HG03280 (cell line): Measurements from ENCODE around the gene CREB1.
"Not testable (repeated sequence)": the region's sequence is repeated elsewhere in the genome, so short reads cannot be mapped to it uniquely, and the experiment has no call there.

Source experiments
- ATAC-seq: cut with Tn5 transposase; IDR thresholded peaks from one replicate; pipeline ENCODE4 v1.9.1; 2021; ENCODE audit warnings: mild to moderate bottlenecking, moderate library complexity; ENCODE audit not compliant: unreplicated experiment

CREB1 gene

DNA sequence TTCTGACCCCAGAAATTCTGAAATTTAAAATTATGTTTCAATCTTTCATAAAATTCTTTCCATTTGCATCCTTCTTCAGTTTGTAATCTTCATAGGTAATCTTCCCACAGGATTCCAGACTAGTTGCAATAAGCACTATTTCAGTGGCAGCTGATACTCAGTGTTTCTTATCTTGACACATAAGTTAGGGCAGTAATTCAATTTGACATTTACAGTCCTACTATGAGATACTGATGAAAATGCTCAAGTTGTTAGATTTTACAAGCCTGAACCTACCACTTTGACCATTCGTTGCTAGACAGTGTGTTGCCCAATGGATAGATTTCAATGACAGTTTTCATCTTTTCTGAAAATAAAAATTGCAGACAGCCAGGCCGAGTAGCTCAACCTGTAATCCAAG, 85.1 kb downstream of the CREB1 start:
- ATAC-seq = no peak

DNA sequence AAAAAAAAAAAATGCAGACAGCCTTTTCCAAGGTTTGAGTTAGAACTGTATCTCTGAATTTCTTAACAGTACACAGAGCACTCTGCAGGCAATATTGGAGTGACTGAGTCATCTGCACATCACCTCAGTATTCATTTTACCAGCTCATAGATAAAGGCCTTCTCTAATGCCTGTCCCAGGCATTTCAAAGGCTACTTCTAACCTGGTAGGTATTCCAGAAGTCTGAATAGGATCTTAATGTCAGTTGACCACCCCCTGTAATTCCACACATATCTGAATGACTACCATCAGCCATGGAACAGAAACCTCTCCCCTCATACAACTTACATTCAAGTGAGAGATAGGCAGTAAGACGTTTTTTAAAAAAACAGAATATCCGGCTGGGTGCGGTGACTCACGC, 86.4 kb downstream of the CREB1 start:
- no peak for ATAC-seq

DNA sequence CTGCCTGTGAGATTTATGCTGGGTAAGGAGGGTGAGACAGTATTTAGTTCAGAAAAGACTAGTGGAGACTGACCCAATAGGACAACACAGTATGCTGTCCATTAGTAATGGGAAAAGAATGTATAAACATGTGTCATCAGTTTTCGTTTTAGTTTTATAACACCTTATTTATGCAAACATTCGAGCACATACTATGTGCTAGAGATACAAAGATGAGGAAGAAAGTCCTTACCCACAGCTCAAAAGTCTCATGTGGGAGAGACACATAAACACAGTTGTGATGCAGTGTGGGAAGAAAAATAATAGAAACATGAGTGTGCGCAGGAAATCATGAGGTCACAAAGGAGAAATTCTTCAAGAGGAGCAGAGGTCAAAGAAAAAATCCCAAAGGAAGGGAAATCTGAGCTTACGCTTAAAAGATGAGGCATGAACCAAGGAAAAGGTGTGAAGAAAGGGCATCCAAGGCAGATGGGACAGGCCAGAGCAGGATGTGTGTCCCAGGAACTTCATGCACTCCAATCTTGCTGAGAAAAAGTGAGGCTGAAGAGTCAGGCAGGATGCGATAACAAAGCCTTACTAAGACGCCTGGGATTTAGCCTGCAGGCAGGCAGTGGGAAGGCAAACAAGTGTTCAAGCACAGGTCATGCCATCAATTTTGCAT, 87.4 kb downstream of the CREB1 start:
- ATAC-seq = no peak

DNA sequence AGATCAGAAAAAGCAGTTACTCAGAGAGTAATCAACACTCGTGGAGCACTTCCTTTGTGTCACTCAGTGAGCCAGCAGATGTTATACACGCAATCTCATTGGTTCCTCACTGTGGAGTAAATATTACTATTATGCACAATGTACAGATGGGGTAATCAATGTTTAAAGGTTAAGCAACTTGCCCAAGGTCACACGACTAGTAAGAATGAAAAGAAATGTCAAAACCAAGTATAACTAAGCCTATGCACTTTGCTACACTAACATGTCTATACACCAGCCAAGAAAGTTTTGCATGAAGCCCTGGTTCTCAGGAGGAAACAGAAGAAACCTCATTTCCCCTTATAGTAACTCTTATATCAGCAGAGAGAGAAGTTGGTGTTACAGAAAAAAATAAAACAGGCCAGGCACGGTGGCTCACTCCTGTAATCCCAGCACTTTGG, 90.0 kb downstream of the CREB1 start:
- ATAC-seq = no peak

DNA sequence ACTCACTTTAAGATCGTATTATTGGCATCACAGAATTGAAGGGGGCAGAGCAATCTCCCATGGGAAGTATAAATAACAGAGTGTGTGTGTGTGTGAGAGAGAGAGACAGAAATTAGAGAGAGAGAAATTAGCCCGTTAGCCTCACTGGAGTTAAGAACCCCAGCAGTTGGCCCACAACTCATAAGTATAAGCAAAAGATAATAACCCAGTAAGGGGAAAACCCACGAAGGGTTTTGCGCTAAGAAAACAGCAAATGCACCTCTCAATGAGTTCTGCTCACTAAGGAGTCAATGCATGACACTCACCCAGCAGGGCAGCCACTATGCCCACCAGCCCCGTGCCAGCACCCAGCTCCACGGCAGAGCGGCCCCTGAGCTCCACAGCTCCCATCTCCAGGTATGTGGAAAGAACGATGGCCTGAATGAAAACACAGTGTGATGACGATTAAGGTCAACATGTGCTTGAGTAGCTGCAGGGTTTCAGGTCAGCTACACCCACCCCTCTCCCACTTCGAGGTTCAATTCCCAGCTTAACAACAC, 91.8 kb downstream of the CREB1 start:
- ATAC-seq = no peak

DNA sequence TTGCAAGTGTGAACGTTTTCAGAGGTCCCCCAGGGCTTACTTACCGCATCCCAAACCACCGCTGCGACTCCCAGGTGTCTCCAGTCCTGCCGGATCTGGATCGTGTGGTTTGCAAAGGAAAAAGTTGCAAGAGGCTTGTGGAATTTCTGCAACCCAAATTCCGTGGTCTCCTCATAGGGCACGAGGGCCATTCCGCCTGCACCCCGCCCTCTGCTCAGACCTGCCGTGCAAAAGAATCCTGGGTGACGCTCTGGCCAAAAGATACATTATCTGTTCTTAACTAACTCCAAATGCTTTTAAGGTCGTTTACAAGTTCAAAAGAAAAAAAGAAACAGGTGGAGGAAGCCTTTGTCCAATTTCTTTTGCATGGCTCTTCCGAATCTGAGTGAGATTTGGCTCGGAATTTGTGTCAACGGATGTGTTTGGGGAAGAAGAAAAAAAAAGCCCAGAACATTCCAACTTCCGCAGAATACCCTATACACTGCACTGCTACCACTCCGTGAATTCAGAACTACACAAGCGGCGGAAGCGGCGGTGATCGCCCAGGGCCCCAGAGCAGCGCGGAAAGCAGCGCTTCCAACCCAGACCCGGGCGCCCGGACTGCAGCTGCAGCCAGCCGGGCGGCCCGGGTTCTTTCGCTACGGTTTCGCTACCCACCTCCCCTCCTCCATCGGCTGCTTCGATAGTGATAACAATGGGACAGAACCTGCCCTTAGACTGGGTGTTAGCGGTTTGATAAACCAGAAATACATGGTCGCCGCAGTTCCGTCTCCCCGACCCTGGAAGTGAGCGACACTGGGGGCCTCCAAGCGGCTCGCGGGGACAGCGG, 94.6 kb downstream of the CREB1 start:
- peak; percentile 35 for ATAC-seq

DNA sequence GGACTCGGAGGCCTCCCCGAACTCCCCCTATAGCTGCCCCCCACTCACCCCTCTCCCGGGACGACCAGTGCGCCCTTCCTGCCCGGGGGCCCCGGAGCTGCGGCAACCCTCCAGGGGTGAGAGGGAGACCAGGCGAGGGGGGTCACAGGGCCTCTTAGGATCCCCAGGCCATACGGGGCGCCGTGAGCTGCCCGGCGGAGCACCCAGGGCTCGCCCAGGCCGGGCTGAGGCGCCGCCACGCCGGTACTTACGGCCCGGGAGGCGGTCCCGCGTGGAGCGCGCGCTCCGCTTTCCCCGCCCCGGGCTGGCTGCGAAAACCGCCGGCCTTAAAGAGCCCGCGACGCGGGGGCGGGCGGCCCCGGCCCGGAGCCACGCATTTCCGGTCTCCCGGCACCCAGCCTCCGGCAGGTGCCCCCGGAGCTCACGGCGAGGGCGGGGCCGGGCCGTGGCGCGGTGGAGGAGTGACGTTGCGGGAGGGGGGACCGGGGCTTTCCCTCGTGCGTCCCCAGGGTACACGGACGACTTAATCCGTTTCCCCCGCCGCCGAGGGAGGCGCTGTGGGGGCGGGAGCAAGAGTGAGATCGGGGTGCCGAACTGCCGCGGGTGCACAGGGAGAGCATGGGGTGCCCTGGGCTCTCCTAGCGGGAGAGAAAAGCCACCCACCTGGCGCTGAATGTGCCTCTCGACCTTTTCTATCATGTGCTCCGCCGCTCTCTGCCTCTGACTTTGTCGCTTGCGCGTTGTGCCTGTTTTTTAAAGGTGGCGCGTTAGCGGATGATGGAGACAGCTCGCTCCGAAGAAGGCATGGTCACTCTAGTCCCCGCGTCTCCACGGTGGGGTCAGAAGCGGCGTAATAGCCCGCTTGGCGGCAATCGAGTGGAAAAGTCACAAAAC, 95.5 kb downstream of the CREB1 start, which contains the start of gene METTL21A:
Gene METTL21A, minus strand, starts transcription at position 381 of the 894 bp plus-strand sequence. CDS start 1,019 bp downstream, outside the sequence.
- ATAC-seq = peak; percentile 65

DNA sequence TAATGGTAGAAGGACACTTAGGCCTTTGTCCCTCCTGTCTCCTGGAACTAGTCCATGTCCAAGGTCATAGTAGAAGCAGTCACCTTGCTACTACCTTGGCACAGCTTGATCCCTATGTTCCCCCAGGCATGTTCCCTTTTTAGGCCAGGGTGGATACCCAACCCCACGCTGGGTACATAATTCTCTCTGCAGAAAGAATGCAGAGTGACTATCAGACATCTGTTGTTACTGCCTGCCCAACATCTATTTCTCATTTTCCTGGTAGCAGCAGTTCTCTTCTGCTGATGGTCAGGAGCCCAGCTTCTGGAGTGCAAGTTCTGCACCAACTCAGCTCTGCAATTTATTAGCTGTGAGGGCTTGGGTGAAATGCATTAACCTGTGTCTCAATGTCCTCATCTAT, 99.8 kb downstream of the CREB1 start:
- ATAC-seq = no peak

DNA sequence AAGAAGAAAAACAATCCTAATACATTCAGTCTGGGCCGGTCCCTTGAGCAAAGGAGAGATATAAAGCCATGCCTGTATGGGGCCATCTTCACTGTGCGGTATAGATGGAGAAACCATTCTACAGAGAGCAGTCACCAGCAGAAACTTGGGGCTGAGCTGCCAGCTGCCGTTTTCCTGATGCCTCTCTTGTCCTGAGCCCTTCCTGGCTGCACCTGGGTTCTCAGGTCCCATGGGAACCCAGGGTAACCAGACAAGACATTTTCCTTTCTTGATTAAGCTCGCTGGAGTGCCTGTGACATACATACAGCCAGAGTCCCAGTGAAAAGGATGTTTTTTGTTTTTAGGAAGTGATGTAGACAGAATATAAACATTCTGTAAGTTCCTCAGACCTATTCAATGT, 100.7 kb downstream of the CREB1 start:
- no peak for ATAC-seq

DNA sequence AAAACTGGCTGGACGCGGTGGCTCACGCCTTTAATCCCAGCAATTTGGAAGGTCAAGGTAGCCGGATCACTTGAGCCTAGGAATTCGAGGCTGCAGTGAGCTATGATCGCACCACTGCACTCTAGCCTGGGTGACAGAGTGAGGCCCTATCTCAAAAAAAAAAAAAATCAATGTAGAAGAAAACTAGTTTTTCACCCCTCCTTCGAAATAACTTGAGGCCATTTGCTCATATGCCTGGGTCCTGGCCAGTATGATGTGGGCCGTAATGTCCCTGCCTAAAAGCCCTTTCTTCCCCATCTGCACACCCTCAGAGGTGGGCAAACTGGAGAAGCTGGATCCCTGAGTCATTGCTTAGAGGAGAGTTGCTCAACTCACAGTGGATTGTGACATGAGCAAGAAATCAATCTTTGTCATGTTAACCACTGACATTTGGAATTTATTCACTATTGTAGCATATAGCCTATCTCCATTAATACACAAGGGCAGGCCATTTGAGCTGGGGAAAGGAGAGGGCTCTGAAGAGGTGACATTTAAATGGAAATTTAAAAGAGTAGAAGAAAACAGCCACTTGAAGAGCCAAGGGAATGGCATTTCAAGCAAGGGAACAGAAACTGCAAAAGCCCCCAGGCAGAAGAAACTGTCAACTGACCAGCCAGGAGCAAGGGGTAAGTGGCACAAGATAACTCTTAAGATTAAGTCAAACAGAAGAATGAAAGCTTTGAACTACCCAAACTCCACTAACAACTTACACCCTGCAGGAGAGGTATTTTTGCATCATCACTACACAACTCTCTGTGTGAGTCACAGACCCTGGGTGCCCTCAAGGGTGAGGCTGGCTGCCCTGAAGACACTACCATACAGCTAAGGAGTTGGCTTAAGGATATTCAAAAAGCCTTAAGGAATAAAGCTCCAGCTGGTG, 103.1 kb downstream of the CREB1 start:
- ATAC-seq = no peak

DNA sequence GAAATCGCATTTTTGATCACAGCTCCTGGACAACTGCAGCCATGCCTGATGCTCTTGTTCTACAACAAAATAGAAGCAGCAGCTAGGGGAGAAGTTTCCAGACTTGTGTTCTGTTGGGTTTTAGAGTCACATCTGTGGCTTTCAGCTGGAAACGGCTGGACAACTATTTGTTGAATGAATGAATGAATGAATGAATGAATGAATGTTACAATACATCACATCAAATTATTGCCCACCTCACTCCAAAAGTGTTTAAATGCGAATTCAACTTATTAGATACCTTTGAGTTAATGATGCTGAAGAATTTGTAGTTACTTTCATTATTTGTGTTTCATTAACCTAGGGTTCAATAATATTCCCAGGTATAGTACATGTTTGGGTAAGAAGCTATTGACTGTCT, 103.9 kb downstream of the CREB1 start:
- no peak for ATAC-seq

DNA sequence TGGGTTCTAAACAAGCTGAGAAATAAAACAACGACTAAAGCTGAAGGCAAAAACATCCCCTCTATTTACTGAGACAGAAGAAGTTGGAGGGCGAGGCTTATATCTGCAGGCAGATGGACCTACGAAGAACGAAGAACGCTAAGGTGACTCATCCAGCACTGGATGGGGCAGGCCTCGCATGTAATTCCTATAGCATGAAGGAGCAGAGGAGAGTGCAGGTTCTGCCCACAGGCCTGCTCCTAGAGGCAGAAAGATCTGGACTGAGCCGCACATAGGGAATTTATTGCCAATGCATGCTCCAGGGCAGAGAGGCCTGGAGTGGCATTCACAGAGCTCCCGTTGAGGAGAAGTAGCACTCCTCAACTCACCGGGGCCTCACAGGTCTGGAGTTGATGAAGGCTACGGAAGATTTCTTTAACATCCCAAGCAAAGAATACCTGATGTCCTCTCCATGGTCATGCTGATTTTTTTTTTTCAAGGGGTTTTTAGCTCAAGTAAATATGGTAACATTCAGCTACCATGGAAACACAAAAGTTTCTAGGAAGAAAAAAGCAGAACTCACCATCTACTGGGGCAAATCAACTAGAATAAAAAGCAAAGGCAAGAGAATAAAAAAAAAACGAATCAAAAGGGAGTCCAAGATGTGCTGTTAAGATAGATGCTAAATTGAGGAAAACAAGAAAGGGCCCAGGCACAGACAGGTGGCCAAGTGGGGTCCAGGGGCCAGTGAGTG, 105.9 kb downstream of the CREB1 start:
- ATAC-seq = no peak

DNA sequence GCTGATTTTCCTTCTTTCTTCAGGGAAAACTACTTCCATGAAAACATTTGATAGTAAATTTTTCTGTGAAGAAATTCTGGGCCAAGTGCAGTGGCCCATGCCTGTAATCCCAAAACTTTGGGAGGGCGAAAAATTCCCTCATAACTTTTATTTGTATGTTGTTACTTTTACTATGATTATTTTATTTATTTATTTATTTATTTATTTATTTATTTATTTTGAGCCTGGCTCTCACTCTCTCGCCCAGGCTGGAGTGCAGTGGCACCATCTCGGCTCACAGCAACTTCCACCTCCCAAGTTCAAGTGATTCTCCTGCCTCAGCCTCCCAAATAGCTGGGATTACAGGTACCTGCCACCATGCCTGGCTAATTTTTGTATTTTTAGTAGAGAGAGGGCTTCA, 109.5 kb downstream of the CREB1 start:
- not testable (repeated sequence) for ATAC-seq

DNA sequence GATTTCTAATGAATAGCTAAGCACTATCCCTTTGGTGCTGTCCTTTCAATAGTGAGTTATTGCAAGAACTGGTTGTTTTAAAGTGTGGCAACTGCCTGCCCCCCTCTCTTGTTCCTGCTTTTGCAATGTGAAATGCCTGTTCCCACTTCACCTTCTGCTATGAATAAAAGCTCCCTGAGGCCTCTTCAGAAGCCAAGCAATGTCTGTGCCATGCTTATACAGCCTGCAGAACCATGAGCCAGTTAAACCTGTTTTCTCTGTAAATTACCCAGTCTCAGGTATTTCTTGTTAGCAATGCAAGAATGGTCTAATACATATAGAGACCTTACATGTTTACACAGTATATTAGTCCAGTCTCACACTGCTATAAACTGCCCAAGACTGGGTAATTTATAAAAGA, 110.4 kb downstream of the CREB1 start:
- ATAC-seq = no peak

DNA sequence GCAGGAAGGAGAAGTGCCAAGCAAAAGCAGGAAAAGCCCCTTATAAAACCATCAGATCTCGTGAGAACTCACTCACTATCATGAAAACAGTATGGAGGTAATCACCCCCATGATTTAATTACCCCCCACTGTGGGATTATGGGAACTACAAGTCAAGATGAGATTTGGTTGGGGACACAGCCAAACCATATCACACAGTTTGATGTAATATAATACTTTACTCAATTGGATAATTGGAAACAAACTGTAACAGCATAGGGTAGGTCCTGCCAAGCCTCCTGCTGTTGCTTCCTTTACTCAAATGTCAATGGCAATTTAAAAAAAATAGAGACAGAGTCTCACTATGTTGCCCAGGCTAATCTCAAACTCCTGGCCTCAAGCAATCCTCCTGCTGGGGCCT, 110.9 kb downstream of the CREB1 start:
- no peak for ATAC-seq

DNA sequence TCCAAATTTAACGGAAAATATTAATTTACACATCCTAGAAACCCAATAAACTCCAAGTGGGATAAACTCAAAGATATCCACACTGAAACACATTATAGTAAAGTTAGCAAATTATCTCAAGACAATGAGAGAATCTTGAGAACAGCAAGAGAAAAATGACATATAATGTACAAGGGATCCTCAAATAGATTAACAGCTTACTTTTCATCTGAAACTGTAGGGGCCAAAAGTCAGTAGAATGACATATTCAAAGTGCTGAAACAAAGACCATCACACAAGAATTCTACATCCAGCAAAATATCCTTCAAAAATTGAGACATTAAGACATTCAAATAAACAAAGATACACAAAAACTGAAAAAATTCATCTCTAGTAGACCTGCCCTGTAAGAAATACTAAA, 114.1 kb downstream of the CREB1 start:
- ATAC-seq = no peak

DNA sequence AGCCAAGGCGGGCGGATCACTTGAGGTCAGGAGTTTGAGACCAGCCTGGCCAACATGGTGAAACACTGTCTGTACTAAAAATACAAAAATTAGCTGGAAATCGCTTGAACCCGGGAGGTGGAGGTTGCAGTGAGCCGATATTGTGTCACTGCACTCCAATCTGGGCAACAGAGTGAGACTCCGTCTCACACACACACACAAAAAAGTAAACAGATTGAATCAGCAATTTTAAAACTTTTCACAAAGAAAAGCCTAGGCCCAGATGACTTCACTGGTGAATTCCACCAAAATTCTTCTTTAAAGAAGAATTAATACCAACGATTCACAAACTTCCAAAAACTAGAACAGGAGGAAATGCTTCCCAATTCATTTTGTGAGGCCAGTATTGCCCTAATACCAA, 116.8 kb downstream of the CREB1 start:
- not testable (repeated sequence) for ATAC-seq
